DMS79 (cell line): ENCODE measurements around the gene LYL1.

Experiments used
- DNase-seq: peaks from one replicate; lab custom pipeline; 2025; lab: John Stamatoyannopoulos, UW

The LYL1 gene

GRCh38 chr19:13073263-13073662 is 29.4 kb downstream of the LYL1 start:
- DNase-seq: no peak

GRCh38 chr19:13072188-13072908 is 30.3 kb downstream of the LYL1 start:
- no peak for DNase-seq

DNA sequence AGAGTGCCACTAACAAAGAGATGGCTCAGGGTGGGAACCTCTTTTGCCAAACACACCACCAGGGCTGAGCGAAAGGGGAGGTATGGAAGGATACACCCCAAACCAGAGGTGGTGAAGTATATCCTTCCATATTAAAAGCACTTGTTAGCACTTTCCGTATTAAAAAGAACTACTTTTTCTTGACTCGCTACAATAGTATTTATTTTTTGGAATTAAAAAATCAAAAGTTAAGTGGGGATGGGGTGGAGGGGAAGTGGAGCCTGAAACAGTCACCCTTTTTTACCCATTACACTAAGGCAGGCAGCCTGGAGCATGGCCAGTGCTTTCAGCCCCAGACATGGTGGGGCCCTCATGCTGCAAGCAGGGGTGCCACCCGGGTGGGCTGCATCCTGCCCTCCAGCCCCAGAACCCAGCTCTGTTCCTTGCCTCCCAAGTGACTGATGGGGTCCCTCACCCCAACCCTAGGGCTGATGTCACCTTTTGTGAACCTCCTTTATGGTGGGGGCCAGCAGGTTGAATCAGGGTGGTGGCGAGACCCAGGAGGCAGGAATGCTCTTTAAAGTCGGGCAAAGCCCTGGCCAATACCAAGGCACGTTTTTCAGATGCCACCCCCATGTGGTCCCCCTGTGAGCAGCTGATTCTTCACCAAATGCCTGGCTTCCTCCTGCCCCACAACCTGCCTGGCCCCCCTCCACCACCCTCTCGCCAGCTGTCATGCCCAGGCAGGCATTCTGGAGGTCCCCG is 31.0 kb downstream of the LYL1 start:
- no peak for DNase-seq

DNA sequence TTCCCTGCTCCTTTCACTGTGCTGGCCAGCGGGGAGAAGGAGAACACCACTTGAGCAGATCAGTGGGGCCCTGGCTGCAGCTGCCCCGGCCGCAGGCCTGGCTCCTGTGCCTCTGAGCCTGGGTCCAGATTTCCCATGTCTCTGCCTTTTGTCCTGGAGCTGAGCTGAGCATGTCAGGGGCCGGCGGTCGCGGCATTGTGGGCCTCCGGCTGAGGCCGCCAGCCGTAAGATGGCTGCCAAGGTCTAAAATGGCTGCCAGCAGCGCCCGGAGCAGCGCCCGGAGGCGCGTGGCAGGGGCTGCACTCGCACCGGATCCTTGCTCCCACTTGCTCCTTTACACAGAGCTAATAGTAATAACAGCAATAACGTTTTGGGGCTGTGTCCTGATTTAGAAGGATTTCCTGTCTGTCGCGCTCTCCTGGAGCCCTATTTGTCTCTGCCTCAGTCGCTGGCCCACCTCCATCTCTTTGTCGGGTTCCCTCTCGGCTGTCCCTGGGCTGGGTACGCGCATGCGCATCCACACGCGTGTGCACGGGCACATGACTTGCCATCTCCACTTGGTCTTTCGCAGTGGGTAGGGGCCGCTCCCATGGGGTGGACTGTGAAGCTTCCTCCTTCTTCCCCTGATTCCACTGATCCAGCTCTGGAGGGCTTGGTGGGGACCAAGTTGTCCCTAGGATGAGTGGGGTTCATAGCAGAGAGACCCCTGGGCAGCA is 32.1 kb downstream of the LYL1 start:
- no peak for DNase-seq

GRCh38 chr19:13069415-13070359 is 33.0 kb downstream of the LYL1 start:
- no peak for DNase-seq

GRCh38 chr19:13068085-13068846 is 34.4 kb downstream of the LYL1 start:
- no peak for DNase-seq

GRCh38 chr19:13066933-13067807 is 35.5 kb downstream of the LYL1 start:
- no peak for DNase-seq

GRCh38 chr19:13066226-13066625 is 36.4 kb downstream of the LYL1 start:
- no peak for DNase-seq

DNA sequence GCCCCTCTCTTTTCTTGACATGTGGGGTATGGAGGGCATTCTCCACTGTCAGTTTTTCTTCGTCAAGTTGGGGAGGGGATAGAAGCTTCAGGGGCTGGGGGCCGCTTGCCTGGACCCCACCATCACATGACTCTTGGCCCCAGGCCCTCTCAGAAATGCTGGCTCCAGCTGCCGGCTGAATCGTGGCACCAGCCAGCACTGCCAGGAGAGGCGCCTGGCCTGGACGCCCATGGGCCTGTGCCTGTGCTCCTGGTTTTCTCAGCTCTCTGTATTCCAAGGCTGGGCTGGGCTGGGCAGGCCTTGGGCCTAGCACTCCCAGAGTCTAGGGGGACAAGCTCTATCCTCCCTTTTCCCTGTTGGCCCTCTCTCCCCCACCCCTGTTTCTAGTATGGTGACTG is 38.6 kb downstream of the LYL1 start:
- no peak for DNase-seq

GRCh38 chr19:13063461-13064091 is 39.1 kb downstream of the LYL1 start:
- no peak for DNase-seq

GRCh38 chr19:13062317-13062716 is 40.3 kb downstream of the LYL1 start:
- DNase-seq: no peak

DNA sequence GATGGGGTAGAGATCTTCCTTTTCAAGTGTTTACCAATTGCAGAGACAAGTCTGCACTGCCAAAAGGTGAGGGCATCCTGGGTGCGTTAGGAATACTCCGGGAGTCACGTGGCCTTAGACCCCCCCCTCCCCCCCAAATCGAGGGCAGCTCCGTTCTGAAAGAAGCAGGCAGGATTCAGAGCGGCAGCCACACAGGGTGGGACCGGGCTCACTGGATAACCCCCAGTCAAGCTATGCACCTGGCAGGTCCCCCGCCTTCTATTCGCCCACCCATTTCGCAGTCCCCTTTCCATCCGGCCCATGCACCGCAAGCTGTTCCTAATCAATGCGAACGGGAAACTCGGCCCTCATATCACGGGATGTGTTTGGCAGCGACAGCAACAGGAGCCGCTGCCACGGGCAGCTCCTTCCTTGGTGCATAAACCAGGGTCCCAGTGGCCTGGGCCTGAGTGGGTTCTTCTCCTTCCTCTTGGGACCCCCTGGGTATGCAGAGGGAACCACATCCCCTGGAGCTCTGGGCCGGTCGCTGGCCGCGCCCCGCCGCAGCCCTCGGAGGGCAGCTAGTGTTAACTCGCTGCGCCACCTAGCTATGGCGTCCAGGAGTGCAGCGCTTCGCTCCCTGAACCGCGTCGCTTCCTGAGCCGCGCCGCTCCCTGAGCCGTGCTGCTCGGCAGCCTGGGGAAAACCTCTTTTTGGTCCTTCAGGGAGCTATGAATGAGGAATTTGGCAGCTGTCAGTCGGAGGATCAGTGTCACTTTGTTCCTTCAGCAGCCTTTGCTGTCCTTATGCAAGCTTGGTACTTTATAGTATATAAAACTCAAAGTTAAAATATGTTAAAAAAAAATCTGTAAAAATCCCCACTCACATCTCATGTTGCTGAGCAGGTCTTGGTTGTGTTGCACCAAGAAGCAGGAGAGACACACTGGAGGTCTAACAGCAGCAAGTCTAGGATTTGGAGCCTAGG is 41.4 kb downstream of the LYL1 start:
- peak; percentile 44 for DNase-seq

- DNase-seq: no peak
These were observed 42.3 kb downstream of the LYL1 start for GRCh38 chr19:13060233-13060963.

- no peak for DNase-seq
These were observed 43.6 kb downstream of the LYL1 start for GRCh38 chr19:13058951-13059660.

GRCh38 chr19:13057744-13058143 is 44.9 kb downstream of the LYL1 start:
- DNase-seq: peak; percentile 67

DNA sequence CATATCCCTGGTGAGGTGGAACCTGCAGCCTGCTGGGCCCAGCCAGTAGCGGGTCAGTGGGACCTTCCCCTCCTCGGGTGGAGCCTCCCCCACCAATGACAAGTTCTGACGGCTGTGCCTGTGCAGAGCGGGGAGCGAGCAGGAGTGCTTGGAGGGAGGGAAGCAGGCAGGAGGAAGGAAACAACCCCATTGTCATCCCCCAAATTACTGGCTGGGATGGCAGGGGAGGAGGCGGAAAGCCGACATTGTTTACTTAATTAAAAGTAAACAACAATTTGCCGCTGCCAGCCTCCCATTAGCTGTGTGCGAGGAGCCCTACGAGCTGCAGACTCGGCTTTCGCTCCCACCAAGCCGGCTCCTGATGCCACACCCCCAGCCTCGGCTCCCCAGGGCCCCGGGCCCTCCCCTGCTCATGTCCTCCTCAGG is 45.5 kb downstream of the LYL1 start:
- peak; percentile 34 for DNase-seq
